Right lobe of liver (tissue), 4 donors: Measurements from ENCODE around the gene CENPK.

ENCODE experiments used
- POLR2A ChIP-seq: fragments of 450-650 bp; IDR thresholded peaks from one replicate; pipeline ENCODE4 v1.6.1; 2017; ENCODE audit warnings: antibody characterized with exemption, mild to moderate bottlenecking
- TF ChIP-seq, protein P1 (sequence below), 4 donors: fragments of 200-600 bp in 3 of 4; fragments of 450-650 bp in 1 of 4; IDR thresholded peaks; one replicate each; pipeline versions ENCODE4 v1.5.1 to v1.8.0; 2016 to 2022; ENCODE audit warnings: antibody characterized with exemption in 4 of 4, mild to moderate bottlenecking in 2 of 4
- donor health status: DM: no; HTN: no; CAD: no.
- donor health status: DM: no; HTN: no; CAD: no.
- donor health status: DM: no; HTN: yes; CAD: no.

DNA sequence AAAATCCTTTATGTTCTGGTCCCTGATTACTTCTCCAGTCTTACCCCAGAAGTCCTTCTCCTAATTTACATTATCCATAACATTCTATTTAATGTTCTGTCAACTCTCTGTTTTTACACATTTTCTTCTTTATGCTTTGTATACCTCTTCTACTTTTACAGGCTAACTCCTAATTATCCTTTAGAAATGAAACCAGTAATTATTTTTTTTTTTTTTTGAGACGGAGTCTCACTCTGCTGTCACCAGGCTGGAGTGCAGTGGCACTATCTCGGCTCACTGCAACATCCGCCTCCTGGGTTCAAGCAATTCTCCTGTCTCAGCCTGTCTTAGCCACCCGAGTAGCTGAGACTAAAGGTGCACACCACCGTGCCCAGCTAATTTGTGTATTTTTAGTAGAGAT, 9.0 kb downstream of the CENPK start:
- TF ChIP-seq, protein P1, sequence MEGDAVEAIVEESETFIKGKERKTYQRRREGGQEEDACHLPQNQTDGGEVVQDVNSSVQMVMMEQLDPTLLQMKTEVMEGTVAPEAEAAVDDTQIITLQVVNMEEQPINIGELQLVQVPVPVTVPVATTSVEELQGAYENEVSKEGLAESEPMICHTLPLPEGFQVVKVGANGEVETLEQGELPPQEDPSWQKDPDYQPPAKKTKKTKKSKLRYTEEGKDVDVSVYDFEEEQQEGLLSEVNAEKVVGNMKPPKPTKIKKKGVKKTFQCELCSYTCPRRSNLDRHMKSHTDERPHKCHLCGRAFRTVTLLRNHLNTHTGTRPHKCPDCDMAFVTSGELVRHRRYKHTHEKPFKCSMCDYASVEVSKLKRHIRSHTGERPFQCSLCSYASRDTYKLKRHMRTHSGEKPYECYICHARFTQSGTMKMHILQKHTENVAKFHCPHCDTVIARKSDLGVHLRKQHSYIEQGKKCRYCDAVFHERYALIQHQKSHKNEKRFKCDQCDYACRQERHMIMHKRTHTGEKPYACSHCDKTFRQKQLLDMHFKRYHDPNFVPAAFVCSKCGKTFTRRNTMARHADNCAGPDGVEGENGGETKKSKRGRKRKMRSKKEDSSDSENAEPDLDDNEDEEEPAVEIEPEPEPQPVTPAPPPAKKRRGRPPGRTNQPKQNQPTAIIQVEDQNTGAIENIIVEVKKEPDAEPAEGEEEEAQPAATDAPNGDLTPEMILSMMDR (IDR thresholded peaks at IDR 0.05), result no peak
- no peak for TF ChIP-seq POLR2A
